ENCODE measurements around the gene CDCA3. TPM values are rescaled to one million over a fixed set of nuclear protein-coding genes. Genes with fewer than 3 reads are reported as not detected.
"Not testable (repeated sequence)": the region's sequence is repeated elsewhere in the genome, so short reads cannot be mapped to it uniquely, and the experiment has no call there.

CDCA3 gene
- total RNA-seq, 6 experiments from 2014 or later: 0.62 to 1.7 (median 1.3) TPM

DNA sequence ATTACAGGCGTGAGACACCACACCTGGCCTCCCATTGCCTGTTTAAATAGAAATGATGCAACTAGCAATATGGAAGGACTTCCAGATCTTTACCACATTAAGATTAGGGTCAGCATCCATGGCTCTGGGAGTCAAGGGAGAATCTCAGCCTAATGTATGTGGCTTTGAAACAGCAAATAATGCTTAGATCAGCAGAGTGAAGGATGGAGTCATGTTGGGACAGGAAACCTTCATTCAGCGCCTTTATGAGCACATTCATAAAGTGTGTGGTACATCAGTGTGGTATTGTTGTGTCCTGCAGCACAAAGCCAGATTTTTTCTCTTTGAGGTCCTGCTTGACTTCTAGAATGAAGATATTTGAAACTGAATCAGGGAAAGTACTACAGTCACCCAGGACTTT is 37.3 kb upstream of the CDCA3 start:
- Histone ChIP-seq H3K9me3 (no peaks in the 10 kb centered on the region), H3K27ac (no peak overlapping the region), H3K27me3 (no peaks in the 10 kb centered on the region), H3K4me1 (peaks cover 0 to 27% (median 2%) of the 10 kb centered on the region in 4 donors), H3K4me3 (no peak overlapping the region), H3K36me3 (peaks cover 0 to 8% (median 0%) of the 10 kb centered on the region in 4 donors)
- ATAC-seq: no peak
- intact Hi-C loops (cut with DNase I): no loop called here
- TF ChIP-seq, protein P1, sequence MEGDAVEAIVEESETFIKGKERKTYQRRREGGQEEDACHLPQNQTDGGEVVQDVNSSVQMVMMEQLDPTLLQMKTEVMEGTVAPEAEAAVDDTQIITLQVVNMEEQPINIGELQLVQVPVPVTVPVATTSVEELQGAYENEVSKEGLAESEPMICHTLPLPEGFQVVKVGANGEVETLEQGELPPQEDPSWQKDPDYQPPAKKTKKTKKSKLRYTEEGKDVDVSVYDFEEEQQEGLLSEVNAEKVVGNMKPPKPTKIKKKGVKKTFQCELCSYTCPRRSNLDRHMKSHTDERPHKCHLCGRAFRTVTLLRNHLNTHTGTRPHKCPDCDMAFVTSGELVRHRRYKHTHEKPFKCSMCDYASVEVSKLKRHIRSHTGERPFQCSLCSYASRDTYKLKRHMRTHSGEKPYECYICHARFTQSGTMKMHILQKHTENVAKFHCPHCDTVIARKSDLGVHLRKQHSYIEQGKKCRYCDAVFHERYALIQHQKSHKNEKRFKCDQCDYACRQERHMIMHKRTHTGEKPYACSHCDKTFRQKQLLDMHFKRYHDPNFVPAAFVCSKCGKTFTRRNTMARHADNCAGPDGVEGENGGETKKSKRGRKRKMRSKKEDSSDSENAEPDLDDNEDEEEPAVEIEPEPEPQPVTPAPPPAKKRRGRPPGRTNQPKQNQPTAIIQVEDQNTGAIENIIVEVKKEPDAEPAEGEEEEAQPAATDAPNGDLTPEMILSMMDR (IDR thresholded peaks at IDR 0.05): no peak
- no peak for TF ChIP-seq POLR2A (IDR thresholded peaks at IDR 0.05)
- 86% methylated on average over 1 of the region's 2 CpGs for WGBS (ENCODE audit: insufficient coverage, low coverage, low lambda C conversion rate, missing lambda C conversion rate)
- DNase-seq: no peak

- Histone ChIP-seq H3K27me3 (no peaks in the 10 kb centered on the region), H3K36me3 (peaks cover 0 to 8% (median 0%) of the 10 kb centered on the region in 4 donors), H3K27ac (no peak overlapping the region), H3K4me1 (peaks cover 0 to 27% (median 2%) of the 10 kb centered on the region in 4 donors), H3K9me3 (no peaks in the 10 kb centered on the region), H3K4me3 (no peak overlapping the region)
- 41% methylated on average over 8 of the region's 8 CpGs for WGBS (ENCODE audit: insufficient coverage, low coverage, low lambda C conversion rate, missing lambda C conversion rate)
- no peak for ATAC-seq
- DNase-seq: no peak
- intact Hi-C loops (cut with DNase I): no loop called here
- TF ChIP-seq, protein P1 (IDR thresholded peaks at IDR 0.05): no peak
These were observed 36.4 kb upstream of the CDCA3 start for GRCh38 chr12:6887460-6887859.

DNA sequence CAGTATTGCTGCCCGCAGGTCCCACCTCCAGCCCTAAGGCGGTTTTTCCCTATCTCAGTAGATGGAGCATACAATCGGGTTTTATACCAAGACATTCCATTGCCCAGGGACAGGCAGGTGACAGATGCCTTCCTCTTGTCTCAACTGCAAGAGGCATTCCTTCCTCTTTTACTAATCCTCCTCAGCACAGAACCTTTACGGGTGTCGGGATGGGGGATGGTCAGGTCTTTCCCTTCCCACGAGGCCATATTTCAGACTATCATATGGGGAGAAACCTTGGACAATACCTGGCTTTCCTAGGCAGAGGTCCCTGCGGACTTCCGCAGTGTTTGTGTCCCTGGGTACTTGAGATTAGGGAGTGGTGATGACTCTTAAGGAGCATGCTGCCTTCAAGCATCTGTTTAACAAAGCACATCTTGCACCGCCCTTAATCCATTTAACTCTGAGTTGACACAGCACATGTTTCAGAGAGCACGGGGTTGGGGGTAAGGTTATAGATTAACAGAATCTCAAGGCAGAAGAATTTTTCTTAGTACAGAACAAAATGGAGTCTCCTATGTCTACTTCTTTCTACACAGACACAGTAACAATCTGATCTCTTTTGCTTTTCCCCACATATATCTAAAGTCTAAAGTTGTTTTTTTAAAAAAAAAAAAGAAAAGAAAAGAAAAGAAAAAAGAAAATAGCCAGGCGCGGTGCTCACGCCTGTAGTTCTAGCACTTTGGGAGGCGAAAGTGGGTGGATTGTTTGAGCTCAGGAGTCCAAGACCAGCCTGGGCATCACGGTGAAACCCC is 35.3 kb upstream of the CDCA3 start:
- DNase-seq; H3K9me3 ChIP-seq; ATAC-seq; H3K27me3 ChIP-seq; H3K4me3 ChIP-seq; intact Hi-C loops (cut with DNase I); H3K36me3 ChIP-seq; H3K27ac ChIP-seq: not testable (repeated sequence)
- H3K4me1 ChIP-seq: peaks cover 0 to 22% (median 2%) of the 10 kb centered on the region in 4 donors
- WGBS (ENCODE audit: insufficient coverage, low coverage, low lambda C conversion rate, missing lambda C conversion rate): 71% methylated on average over 8 of the region's 15 CpGs

DNA sequence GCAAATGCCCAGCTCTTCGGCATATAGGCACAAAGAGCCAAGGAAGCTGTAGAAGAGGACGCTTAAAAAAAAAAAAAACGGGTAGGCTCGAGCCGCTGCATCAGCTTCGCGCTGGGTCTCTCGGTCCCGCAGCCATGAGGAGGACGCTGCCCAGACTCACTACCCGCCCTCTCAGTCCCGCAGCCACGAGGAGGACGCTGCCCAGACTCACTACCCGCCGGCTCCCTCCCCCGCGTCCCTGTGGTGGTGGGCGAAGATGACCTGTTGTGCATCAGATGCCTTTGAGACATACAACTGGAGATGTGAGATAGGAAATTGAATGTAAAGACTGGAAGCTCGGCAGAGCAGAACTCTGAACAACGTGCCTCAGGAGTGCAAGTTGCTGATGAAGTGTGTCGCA is 33.5 kb upstream of the CDCA3 start:
- Histone ChIP-seq H3K4me1 (peaks cover 0 to 28% (median 2%) of the 10 kb centered on the region in 4 donors), H3K4me3 (no peak overlapping the region), H3K27ac (no peak overlapping the region), H3K9me3 (no peaks in the 10 kb centered on the region), H3K27me3 (no peaks in the 10 kb centered on the region), H3K36me3 (peaks cover 0 to 8% (median 0%) of the 10 kb centered on the region in 4 donors)
- intact Hi-C loops (cut with DNase I): no loop called here
- WGBS (ENCODE audit: insufficient coverage, low coverage, low lambda C conversion rate, missing lambda C conversion rate): 83% methylated on average over 22 of the region's 22 CpGs
- TF ChIP-seq, protein P1 (IDR thresholded peaks at IDR 0.05): no peak
- TF ChIP-seq POLR2A (IDR thresholded peaks at IDR 0.05): no peak
- ATAC-seq (no peak), DNase-seq (no peak)

GRCh38 chr12:6883683-6884082 is 32.6 kb upstream of the CDCA3 start:
- Histone ChIP-seq H3K4me3 (no peak overlapping the region), H3K9me3 (no peaks in the 10 kb centered on the region), H3K4me1 (peaks cover 0 to 25% (median 2%) of the 10 kb centered on the region in 4 donors), H3K36me3 (peaks cover 0 to 8% (median 0%) of the 10 kb centered on the region in 4 donors), H3K27ac (no peak overlapping the region), H3K27me3 (no peaks in the 10 kb centered on the region)
- DNase-seq (no peak), ATAC-seq (no peak)
- TF ChIP-seq, protein P1 (IDR thresholded peaks at IDR 0.05): no peak
- no peak for TF ChIP-seq POLR2A (IDR thresholded peaks at IDR 0.05)
- intact Hi-C loops (cut with DNase I): no loop called here
- 83% methylated on average over 1 of the region's 11 CpGs for WGBS (ENCODE audit: insufficient coverage, low coverage, low lambda C conversion rate, missing lambda C conversion rate)
